Aorta (tissue), 5 donors: Measurements from ENCODE around the gene BAHD1. TPM values are rescaled to one million over a fixed set of nuclear protein-coding genes. Genes with fewer than 3 reads are reported as not detected.

ENCODE experiments used
- ATAC-seq: fragments of 200-7000 bp; cut with Tn5 transposase; one replicate; pipeline ENCODE4 v1.9.1; 2022; ENCODE audit warnings: moderate library complexity; ENCODE audit not compliant: low FRiP score
- DNase-seq, 2 donors: peaks; one replicate each; pipeline ENCODE4 v3.0.0-alpha.2; 2020
- H3K27ac ChIP-seq, 2 donors: one replicate each; pipeline ENCODE4 v1.5.1; 2013; ENCODE audit warnings: low read length in 2 of 2, mild to moderate bottlenecking in 2 of 2, moderate library complexity in 2 of 2, control low read depth in 1 of 2, inconsistent platforms in 1 of 2, low read depth in 1 of 2
- H3K27me3 ChIP-seq, 2 donors: one replicate each; pipeline ENCODE4 v1.6.1; 2013; ENCODE audit warnings: control low read depth in 1 of 2, low read length in 1 of 2, mild to moderate bottlenecking in 1 of 2, moderate library complexity in 1 of 2; ENCODE audit not compliant: insufficient read depth in 2 of 2, control insufficient read depth in 1 of 2
- H3K36me3 ChIP-seq, 2 donors: one replicate each; pipeline ENCODE4 v1.6.1; 2013; ENCODE audit warnings: control low read depth in 1 of 2, low read length in 1 of 2, mild to moderate bottlenecking in 1 of 2; ENCODE audit not compliant: insufficient read depth in 2 of 2, control insufficient read depth in 1 of 2
- H3K4me1 ChIP-seq, 2 donors: one replicate each; pipeline ENCODE4 v1.6.1; 2013; ENCODE audit warnings: low read length in 2 of 2, control low read depth in 1 of 2, mild to moderate bottlenecking in 1 of 2, moderate library complexity in 1 of 2; ENCODE audit not compliant: insufficient read depth in 2 of 2, control insufficient read depth in 1 of 2
- H3K4me3 ChIP-seq, 2 donors: one replicate each; pipeline ENCODE4 v1.5.1; 2013; ENCODE audit warnings: low read length in 2 of 2, control low read depth in 1 of 2, mild to moderate bottlenecking in 1 of 2
- H3K9me3 ChIP-seq: one replicate; pipeline ENCODE4 v1.6.1; 2013; ENCODE audit warnings: mild to moderate bottlenecking, low read length; ENCODE audit not compliant: control insufficient read depth
- WGBS, 2 donors: extraction: QIAGEN DNeasy Blood & Tissue Kit; methylation state at CpG; one replicate each; pipeline ENCODE4 v1.1.7; 2013; 5-methylcytosine and 5-hydroxymethylcytosine counted together
- intact Hi-C, 2 donors: fragments of 100-400 bp; cut with DNase I; formaldehyde crosslinking; loops; one replicate each; pipeline versions ENCODE4 v1.14.2 to v1.15.0; 2022
- polyA plus RNA-seq, 2 donors: library from polyadenylated mRNA; stranded (reverse); fragments of 200-250 nt; gene quantifications; one replicate each; pipeline ENCODE4 v1.2.3, GENCODE V29; 2013
- total RNA-seq, 2 donors: library from RNA; stranded (reverse); fragmentation: NEBNext Ultra II Directional; extraction: Animal tissue kit (Norgen Biotek cat#: 25700); gene quantifications; one replicate each; pipeline ENCODE4 v1.2.1, GENCODE V29; 2021
- donor health status: healthy with polysubstance abuse.
- donor health status: Bipolar disorder and iron deficiency.
- donor health status: DM: no; HTN: no; CAD: no.
- donor health status: DM: no; HTN: no; CAD: no.
- donor health status: DM: yes; HTN: yes; CAD: no.

The BAHD1 gene
- total and polyA plus RNA-seq, 4 donors: 4.8 to 21.2 (median 13.5) TPM

- no peak overlapping the region for H3K27ac ChIP-seq
- ATAC-seq (no peak), DNase-seq (peak in 1 of 2 donors; percentile 75)
- H3K4me1 ChIP-seq: no peaks in the 10 kb centered on the region
- no peak overlapping the region for H3K4me3 ChIP-seq
- peaks cover 0 to 3% of the 10 kb centered on the region in 2 donors for H3K36me3 ChIP-seq
- 94 to 95% methylated on average over 37 of the region's 37 CpGs for WGBS, 2 donors
- intact Hi-C loops: no loop called here
- H3K9me3 ChIP-seq: no peaks in the 10 kb centered on the region
- no peaks in the 10 kb centered on the region for H3K27me3 ChIP-seq
Observed at GRCh38 chr15:40458495-40459371, 18.0 kb downstream of the BAHD1 start.

- WGBS, 2 donors: 96% methylated on average over 19 of the region's 19 CpGs
- peaks cover 0 to 6% of the 10 kb centered on the region in 2 donors for H3K36me3 ChIP-seq
- intact Hi-C loops: no loop called here
- no peak overlapping the region for H3K4me3 ChIP-seq
- DNase-seq: peak in 1 of 2 donors; percentile 68
- H3K4me1 ChIP-seq: no peaks in the 10 kb centered on the region
- no peak overlapping the region for H3K27ac ChIP-seq
- no peaks in the 10 kb centered on the region for H3K27me3 ChIP-seq
- H3K9me3 ChIP-seq: no peaks in the 10 kb centered on the region
- no peak for ATAC-seq
Observed at GRCh38 chr15:40459391-40460015, 18.8 kb downstream of the BAHD1 start.

GRCh38 chr15:40460404-40460803 lies 19.7 kb downstream of the BAHD1 start:
- no peaks in the 10 kb centered on the region for H3K27me3 ChIP-seq
- 91 to 94% methylated on average over 2 of the region's 2 CpGs for WGBS, 2 donors
- DNase-seq (peak in 1 of 2 donors; percentile 31), ATAC-seq (no peak)
- intact Hi-C loops: no loop called here
- H3K9me3 ChIP-seq: no peaks in the 10 kb centered on the region
- H3K27ac ChIP-seq: no peak overlapping the region
- H3K4me3 ChIP-seq: no peak overlapping the region
- H3K36me3 ChIP-seq: peaks cover 0 to 6% of the 10 kb centered on the region in 2 donors
- H3K4me1 ChIP-seq: no peaks in the 10 kb centered on the region

- 95 to 96% methylated on average over 21 of the region's 21 CpGs for WGBS, 2 donors
- H3K27me3 ChIP-seq: no peaks in the 10 kb centered on the region
- H3K9me3 ChIP-seq: no peaks in the 10 kb centered on the region
- DNase-seq: peak in 1 of 2 donors; percentile 67
- intact Hi-C loops: no loop called here
- no peak overlapping the region for H3K4me3 ChIP-seq
- no peak overlapping the region for H3K27ac ChIP-seq
- peaks cover 0 to 6% of the 10 kb centered on the region in 2 donors for H3K36me3 ChIP-seq
- no peak for ATAC-seq
- H3K4me1 ChIP-seq: no peaks in the 10 kb centered on the region
Observed at GRCh38 chr15:40461958-40462357, 21.2 kb downstream of the BAHD1 start.

GRCh38 chr15:40463279-40463678 lies 22.5 kb downstream of the BAHD1 start:
- H3K4me3 ChIP-seq: no peak overlapping the region
- ATAC-seq (no peak), DNase-seq (peak in 1 of 2 donors; percentile 3)
- intact Hi-C loops: no loop called here
- H3K27ac ChIP-seq: no peak overlapping the region
- H3K4me1 ChIP-seq: no peaks in the 10 kb centered on the region
- peaks cover 0 to 8% of the 10 kb centered on the region in 2 donors for H3K36me3 ChIP-seq
- H3K27me3 ChIP-seq: no peaks in the 10 kb centered on the region
- H3K9me3 ChIP-seq: no peaks in the 10 kb centered on the region
- 91 to 96% methylated on average over 2 of the region's 2 CpGs for WGBS, 2 donors

DNA sequence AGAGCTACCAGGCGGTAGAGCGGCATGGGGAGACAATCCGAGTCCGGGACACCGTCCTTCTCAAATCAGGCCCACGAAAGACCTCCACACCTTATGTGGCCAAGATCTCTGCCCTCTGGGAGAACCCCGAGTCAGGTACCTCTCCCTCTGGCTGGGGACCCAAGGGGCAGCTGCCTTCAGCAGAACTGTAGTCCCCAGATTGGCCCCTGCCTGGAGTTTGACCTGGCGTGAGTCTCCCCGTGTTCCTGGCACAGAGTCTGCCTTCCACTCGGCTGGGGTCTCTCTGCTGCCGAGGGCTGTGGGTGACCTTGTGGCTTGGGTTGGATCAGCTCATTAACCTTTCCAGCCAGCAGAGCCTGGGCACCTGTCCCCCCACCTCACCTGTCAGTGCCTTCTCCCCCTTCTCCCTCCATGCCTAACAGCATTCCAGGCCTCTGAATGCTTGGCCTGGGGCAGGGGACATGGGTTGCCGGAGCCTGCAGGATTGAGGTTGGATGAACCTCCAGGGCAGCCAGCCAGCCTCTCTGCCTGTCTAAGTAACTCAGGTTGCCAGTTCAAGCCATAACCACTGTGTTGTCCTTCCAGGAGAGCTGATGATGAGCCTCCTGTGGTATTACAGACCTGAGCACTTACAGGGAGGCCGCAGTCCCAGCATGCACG lies 23.3 kb downstream of the BAHD1 start:
- Histone ChIP-seq H3K36me3 (peaks cover 0 to 8% of the 10 kb centered on the region in 2 donors), H3K4me1 (no peaks in the 10 kb centered on the region), H3K27ac (no peak overlapping the region), H3K9me3 (no peaks in the 10 kb centered on the region), H3K4me3 (no peak overlapping the region), H3K27me3 (no peaks in the 10 kb centered on the region)
- DNase-seq (peak; percentile 40 to 54), ATAC-seq (no peak)
- intact Hi-C loops: no loop called here
- WGBS, 2 donors: 90 to 91% methylated on average over 14 of the region's 14 CpGs

DNA sequence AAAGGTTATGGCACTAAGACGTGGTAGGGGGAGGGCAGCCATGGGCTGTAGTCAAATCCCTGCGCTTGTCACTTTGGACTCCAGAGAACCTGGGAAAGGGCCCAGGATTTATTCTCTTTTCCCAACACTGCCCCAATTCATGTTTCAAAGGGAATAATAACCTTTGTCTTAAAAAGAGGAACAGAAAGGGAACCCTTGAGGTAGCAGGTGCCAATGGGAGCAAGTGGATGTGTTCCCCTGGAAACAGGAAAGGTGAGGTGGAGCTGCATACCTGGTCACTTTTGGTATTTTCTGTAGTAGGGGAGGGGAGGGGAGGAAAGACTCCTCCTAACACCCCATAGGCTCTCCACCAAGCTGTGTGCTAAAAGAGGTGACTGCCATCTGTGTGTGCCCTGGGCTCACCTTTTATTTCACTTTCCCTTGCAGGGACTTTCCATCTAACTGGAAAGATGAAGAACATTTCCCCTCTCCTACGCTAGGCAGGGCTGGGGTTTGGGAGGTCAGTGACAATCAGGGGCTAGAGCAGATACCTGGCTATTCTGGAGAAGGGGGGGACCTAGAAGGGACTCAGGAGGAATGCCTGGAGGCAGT lies 23.9 kb downstream of the BAHD1 start:
- no peaks in the 10 kb centered on the region for H3K9me3 ChIP-seq
- H3K36me3 ChIP-seq: peaks cover 0 to 8% of the 10 kb centered on the region in 2 donors
- H3K4me3 ChIP-seq: no peak overlapping the region
- DNase-seq: peak in 1 of 2 donors; percentile 8
- H3K27ac ChIP-seq: no peak overlapping the region
- H3K4me1 ChIP-seq: no peaks in the 10 kb centered on the region
- ATAC-seq: no peak
- intact Hi-C loops: no loop called here
- no peaks in the 10 kb centered on the region for H3K27me3 ChIP-seq
- WGBS, 2 donors: 95 to 97% methylated on average over 3 of the region's 3 CpGs

- intact Hi-C loops: no loop called here
- ATAC-seq (no peak), DNase-seq (peak in 1 of 2 donors; percentile 49)
- H3K36me3 ChIP-seq: peaks cover 0 to 8% of the 10 kb centered on the region in 2 donors
- no peak overlapping the region for H3K27ac ChIP-seq
- H3K4me3 ChIP-seq: no peak overlapping the region
- no peaks in the 10 kb centered on the region for H3K27me3 ChIP-seq
- no peaks in the 10 kb centered on the region for H3K9me3 ChIP-seq
- no peaks in the 10 kb centered on the region for H3K4me1 ChIP-seq
- 96 to 97% methylated on average over 10 of the region's 10 CpGs for WGBS, 2 donors
Observed at GRCh38 chr15:40465939-40466338, 25.2 kb downstream of the BAHD1 start.
